Measurements from ENCODE around the gene BRINP3.

Gene BRINP3

GRCh38 chr1:190322274-190322673 is 155.4 kb downstream of the BRINP3 start:
- DNase-seq (ENCODE audit: low read depth) = no peak

GRCh38 chr1:190320952-190321351 is 156.7 kb downstream of the BRINP3 start:
- DNase-seq (ENCODE audit: low read depth) = peak; percentile 69

- DNase-seq (ENCODE audit: low read depth) = no peak
These were observed 164.9 kb downstream of the BRINP3 start for GRCh38 chr1:190312763-190313162.

- no peak for DNase-seq (ENCODE audit: low read depth)
These were observed 174.2 kb downstream of the BRINP3 start for GRCh38 chr1:190303501-190303900.

GRCh38 chr1:190296453-190296852 is 181.2 kb downstream of the BRINP3 start:
- DNase-seq (ENCODE audit: low read depth) = no peak

GRCh38 chr1:190289897-190290296 is 187.8 kb downstream of the BRINP3 start:
- DNase-seq (ENCODE audit: low read depth) = no peak

- DNase-seq (ENCODE audit: low read depth) = no peak
These were observed 191.6 kb downstream of the BRINP3 start for GRCh38 chr1:190286111-190286510.

- no peak for DNase-seq (ENCODE audit: low read depth)
These were observed 200.6 kb downstream of the BRINP3 start for GRCh38 chr1:190277107-190277506.

- no peak for DNase-seq (ENCODE audit: low read depth)
These were observed 202.9 kb downstream of the BRINP3 start for GRCh38 chr1:190274721-190275120.

- DNase-seq (ENCODE audit: low read depth) = no peak
These were observed 204.5 kb downstream of the BRINP3 start for GRCh38 chr1:190273161-190273560.

- peak; percentile 16 for DNase-seq (ENCODE audit: low read depth)
These were observed 215.1 kb downstream of the BRINP3 start for GRCh38 chr1:190262538-190262937.

- DNase-seq (ENCODE audit: low read depth) = no peak
These were observed 218.2 kb downstream of the BRINP3 start for GRCh38 chr1:190259424-190259823.

GRCh38 chr1:190258003-190258402 is 219.7 kb downstream of the BRINP3 start:
- DNase-seq (ENCODE audit: low read depth) = no peak

- no peak for DNase-seq (ENCODE audit: low read depth)
These were observed 225.6 kb downstream of the BRINP3 start for GRCh38 chr1:190252046-190252445.

- DNase-seq (ENCODE audit: low read depth) = no peak
These were observed 227.3 kb downstream of the BRINP3 start for GRCh38 chr1:190250368-190250767.

GRCh38 chr1:190244406-190244805 is 233.3 kb downstream of the BRINP3 start:
- DNase-seq (ENCODE audit: low read depth) = no peak

GRCh38 chr1:190243056-190243455 is 234.6 kb downstream of the BRINP3 start:
- no peak for DNase-seq (ENCODE audit: low read depth)

- DNase-seq (ENCODE audit: low read depth) = no peak
These were observed 251.7 kb downstream of the BRINP3 start for GRCh38 chr1:190226006-190226405.

- peak; percentile 13 for DNase-seq (ENCODE audit: low read depth)
These were observed 265.2 kb downstream of the BRINP3 start for GRCh38 chr1:190212450-190212849.

GRCh38 chr1:190207733-190208132 is 269.9 kb downstream of the BRINP3 start:
- DNase-seq (ENCODE audit: low read depth) = no peak

- peak; percentile 69 for DNase-seq (ENCODE audit: low read depth)
These were observed 272.0 kb downstream of the BRINP3 start for GRCh38 chr1:190205713-190206112.

- DNase-seq (ENCODE audit: low read depth) = no peak
These were observed 281.6 kb downstream of the BRINP3 start for GRCh38 chr1:190196020-190196419.

GRCh38 chr1:190193508-190194115 is 284.1 kb downstream of the BRINP3 start:
- DNase-seq (ENCODE audit: low read depth) = no peak

GRCh38 chr1:190192627-190193026 is 285.0 kb downstream of the BRINP3 start:
- no peak for DNase-seq (ENCODE audit: low read depth)

- no peak for DNase-seq (ENCODE audit: low read depth)
These were observed 294.1 kb downstream of the BRINP3 start for GRCh38 chr1:190183588-190183987.

Data from ELR (cell line).